Tibial artery (tissue), 4 donors: ENCODE measurements around the gene MICB.

Experiments
- DNase-seq, 2 donors: peaks; one replicate each; pipeline ENCODE4 v3.0.0-alpha.2; 2019
- H3K27ac ChIP-seq, 2 donors: fragments of 200-600 bp; sonication (generic) in 1 of 2; 1 replicate in 1 of 2; 2 replicates in 1 of 2; pipeline ENCODE4 v1.5.1; 2018 to 2019; ENCODE audit warnings: mild to moderate bottlenecking in 1 of 2
- H3K27me3 ChIP-seq, 2 donors: fragments of 200-600 bp; sonication (generic) in 1 of 2; one replicate each; pipeline versions ENCODE4 v1.5.1 to v1.6.0; 2016 to 2019
- H3K36me3 ChIP-seq, 3 donors: fragments of 200-600 bp; sonication (generic) in 2 of 3; one replicate each; pipeline ENCODE4 v1.5.1; 2016 to 2019; ENCODE audit warnings: mild to moderate bottlenecking in 2 of 3
- H3K4me1 ChIP-seq, 4 donors: fragments of 200-600 bp; sonication (generic) in 2 of 4; 1 replicate in 3 of 4; 2 replicates in 1 of 4; pipeline ENCODE4 v1.5.1; 2016 to 2019
- H3K4me3 ChIP-seq, 2 donors: fragments of 200-600 bp; sonication (generic) in 1 of 2; 1 replicate in 1 of 2; 2 replicates in 1 of 2; pipeline ENCODE4 v1.5.1; 2018 to 2019; ENCODE audit warnings: mild to moderate bottlenecking in 2 of 2
- H3K9me3 ChIP-seq, 3 donors: fragments of 200-600 bp; sonication (generic) in 1 of 3; one replicate each; pipeline ENCODE4 v1.5.1; 2016 to 2019
- CTCF ChIP-seq, 2 experiments: fragments of 200-600 bp in 1 of 2; fragments of 450-650 bp in 1 of 2; IDR thresholded peaks; one replicate each; pipeline ENCODE4 v1.5.1; 2017 to 2019; ENCODE audit warnings: antibody characterized with exemption in 2 of 2, mild to moderate bottlenecking in 1 of 2, moderate library complexity in 1 of 2
- intact Hi-C: fragments of 100-400 bp; cut with DNase I; formaldehyde crosslinking; loops from one replicate; pipeline ENCODE4 v1.15.0; 2023; ENCODE audit warnings: low total_unique reads

MICB gene

GRCh38 chr6:31543639-31544038 lies 45.7 kb downstream of the MICB start:
- intact Hi-C loops, result no loop called here
- H3K27me3 ChIP-seq, result no peaks in the 10 kb centered on the region
- no peak for TF ChIP-seq CTCF (IDR thresholded peaks at IDR 0.05)
- no peaks in the 10 kb centered on the region for H3K9me3 ChIP-seq
- H3K4me1 ChIP-seq, result peaks cover 0 to 48% (median 41%) of the 10 kb centered on the region in 4 donors
- no peak for DNase-seq
- no peak overlapping the region for H3K4me3 ChIP-seq
- peak overlapping the region in 1 of 2 donors; percentile 91 for H3K27ac ChIP-seq
- H3K36me3 ChIP-seq, result peaks cover 17 to 20% (median 18%) of the 10 kb centered on the region in 3 donors

GRCh38 chr6:31544676-31545075 lies 46.7 kb downstream of the MICB start:
- Histone ChIP-seq H3K4me1 (peaks cover 0 to 46% (median 36%) of the 10 kb centered on the region in 4 donors), H3K27me3 (no peaks in the 10 kb centered on the region), H3K36me3 (peaks cover 6 to 17% (median 13%) of the 10 kb centered on the region in 3 donors), H3K4me3 (no peak overlapping the region), H3K9me3 (no peaks in the 10 kb centered on the region), H3K27ac (no peak overlapping the region)
- intact Hi-C loops, result no loop called here
- DNase-seq, result no peak
- no peak for TF ChIP-seq CTCF (IDR thresholded peaks at IDR 0.05)

- Histone ChIP-seq H3K4me1 (peaks cover 0 to 46% (median 30%) of the 10 kb centered on the region in 4 donors), H3K27ac (no peak overlapping the region), H3K27me3 (no peaks in the 10 kb centered on the region), H3K4me3 (no peak overlapping the region), H3K9me3 (no peaks in the 10 kb centered on the region), H3K36me3 (peaks cover 5 to 13% (median 12%) of the 10 kb centered on the region in 3 donors)
- DNase-seq, result no peak
- intact Hi-C loops, result no loop called here
- no peak for TF ChIP-seq CTCF (IDR thresholded peaks at IDR 0.05)
These were observed 47.3 kb downstream of the MICB start for GRCh38 chr6:31545291-31545690.

- H3K9me3 ChIP-seq, result no peaks in the 10 kb centered on the region
- peaks cover 7 to 23% (median 16%) of the 10 kb centered on the region in 3 donors for H3K36me3 ChIP-seq
- intact Hi-C loops, result loop anchor here (2.0 kb wide), 1 partner anchor 52 kb away; no protein-coding TSS in a partner anchor
- peaks cover 0 to 42% (median 24%) of the 10 kb centered on the region in 4 donors for H3K4me1 ChIP-seq
- TF ChIP-seq CTCF (IDR thresholded peaks at IDR 0.05), result peak; percentile 96 to 98
- H3K4me3 ChIP-seq, result peak within 1 kb of the TSS; percentile 46 to 54
- peak within 1 kb of the TSS; percentile 72 to 74 for H3K27ac ChIP-seq
- H3K27me3 ChIP-seq, result no peaks in the 10 kb centered on the region
- DNase-seq, result peak; percentile 91 to 93
These were observed 48.5 kb downstream of the MICB start, which contains the start of gene ATP6V1G2 for GRCh38 chr6:31546339-31546957. Gene ATP6V1G2 (minus strand): TSS chr6:31546608. CDS start chr6:31546559, 49 bp downstream.

GRCh38 chr6:31546958-31547726 lies 49.2 kb downstream of the MICB start, which contains the start of gene NFKBIL1:
Gene NFKBIL1 (plus strand): TSS chr6:31547608. CDS start chr6:31547695, 87 bp downstream.
- peak; percentile 98 to 99 for DNase-seq
- peak within 1 kb of the TSS; percentile 46 to 54 for H3K4me3 ChIP-seq
- H3K27me3 ChIP-seq, result no peaks in the 10 kb centered on the region
- H3K4me1 ChIP-seq, result peaks cover 0 to 42% (median 24%) of the 10 kb centered on the region in 4 donors
- intact Hi-C loops, result loop anchor here (2.0 kb wide), 1 partner anchor 52 kb away; no protein-coding TSS in a partner anchor
- H3K9me3 ChIP-seq, result no peaks in the 10 kb centered on the region
- H3K27ac ChIP-seq, result peak within 1 kb of the TSS; percentile 72 to 74
- peaks cover 7 to 28% (median 20%) of the 10 kb centered on the region in 3 donors for H3K36me3 ChIP-seq
- TF ChIP-seq CTCF (IDR thresholded peaks at IDR 0.05), result peak in 1 of 2 experiments; percentile 3
